ENCODE data around the gene SLC18B1. TPM values are rescaled to one million over a fixed set of nuclear protein-coding genes. Genes with fewer than 3 reads are reported as not detected.
"Not testable (repeated sequence)": the region's sequence is repeated elsewhere in the genome, so short reads cannot be mapped to it uniquely, and the experiment has no call there.

The SLC18B1 gene
- total RNA-seq, 1 experiment from 2014 or later: 19.5 TPM

DNA sequence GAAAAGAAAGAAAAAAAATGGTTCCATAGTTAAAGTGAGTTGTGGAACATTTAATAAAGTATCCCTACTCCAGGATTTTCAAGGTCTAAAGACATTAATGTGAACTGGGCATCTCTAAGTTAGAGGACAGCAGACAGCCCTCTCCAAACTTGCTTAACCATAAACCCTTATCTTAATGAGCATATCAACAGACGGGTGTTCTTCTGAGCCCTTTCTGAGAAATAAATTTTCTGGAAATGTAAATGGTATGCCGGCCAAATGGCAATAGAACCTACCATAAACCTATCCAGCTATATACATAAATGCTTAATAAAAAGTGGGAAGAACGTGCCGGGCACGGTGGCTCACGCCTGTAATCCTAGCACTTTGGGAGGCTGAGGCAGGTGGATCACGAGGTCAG is 12.5 kb downstream of the SLC18B1 start:
- no peak for DNase-seq (ENCODE audit: unreplicated experiment)
- intact Hi-C loops (cut with micrococcal nuclease): no loop called here
- no peaks in the 10 kb centered on the region for H3K4me1 Mint-ChIP-seq (ENCODE audit: insufficient read depth, unreplicated experiment)
- TF ChIP-seq, protein P1, sequence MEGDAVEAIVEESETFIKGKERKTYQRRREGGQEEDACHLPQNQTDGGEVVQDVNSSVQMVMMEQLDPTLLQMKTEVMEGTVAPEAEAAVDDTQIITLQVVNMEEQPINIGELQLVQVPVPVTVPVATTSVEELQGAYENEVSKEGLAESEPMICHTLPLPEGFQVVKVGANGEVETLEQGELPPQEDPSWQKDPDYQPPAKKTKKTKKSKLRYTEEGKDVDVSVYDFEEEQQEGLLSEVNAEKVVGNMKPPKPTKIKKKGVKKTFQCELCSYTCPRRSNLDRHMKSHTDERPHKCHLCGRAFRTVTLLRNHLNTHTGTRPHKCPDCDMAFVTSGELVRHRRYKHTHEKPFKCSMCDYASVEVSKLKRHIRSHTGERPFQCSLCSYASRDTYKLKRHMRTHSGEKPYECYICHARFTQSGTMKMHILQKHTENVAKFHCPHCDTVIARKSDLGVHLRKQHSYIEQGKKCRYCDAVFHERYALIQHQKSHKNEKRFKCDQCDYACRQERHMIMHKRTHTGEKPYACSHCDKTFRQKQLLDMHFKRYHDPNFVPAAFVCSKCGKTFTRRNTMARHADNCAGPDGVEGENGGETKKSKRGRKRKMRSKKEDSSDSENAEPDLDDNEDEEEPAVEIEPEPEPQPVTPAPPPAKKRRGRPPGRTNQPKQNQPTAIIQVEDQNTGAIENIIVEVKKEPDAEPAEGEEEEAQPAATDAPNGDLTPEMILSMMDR (IDR thresholded peaks at IDR 0.05; ENCODE audit: unreplicated experiment): no peak
- CTCF ChIA-PET: interaction anchor here (0.7 kb wide), 1 partner anchor 1126 kb away, joined by 3 read pairs; no protein-coding TSS in a partner anchor
- H3K4me3 Mint-ChIP-seq (ENCODE audit: unreplicated experiment): no peak overlapping the region
- BruUV-seq (replicated peaks): no TSS peak
- no peaks in the 10 kb centered on the region for H3K9me3 Mint-ChIP-seq (ENCODE audit: unreplicated experiment)
- peaks cover 74% of the 10 kb centered on the region for H3K36me3 Mint-ChIP-seq (ENCODE audit: insufficient read depth, unreplicated experiment)
- H3K27ac Mint-ChIP-seq (ENCODE audit: low read depth, unreplicated experiment): no peak overlapping the region
- no peaks in the 10 kb centered on the region for H3K27me3 Mint-ChIP-seq (ENCODE audit: insufficient read depth, unreplicated experiment)
- POLR2A ChIA-PET: interaction anchor here (0.7 kb wide), 1 partner anchor 1109 kb away, joined by 3 read pairs; no protein-coding TSS in a partner anchor

DNA sequence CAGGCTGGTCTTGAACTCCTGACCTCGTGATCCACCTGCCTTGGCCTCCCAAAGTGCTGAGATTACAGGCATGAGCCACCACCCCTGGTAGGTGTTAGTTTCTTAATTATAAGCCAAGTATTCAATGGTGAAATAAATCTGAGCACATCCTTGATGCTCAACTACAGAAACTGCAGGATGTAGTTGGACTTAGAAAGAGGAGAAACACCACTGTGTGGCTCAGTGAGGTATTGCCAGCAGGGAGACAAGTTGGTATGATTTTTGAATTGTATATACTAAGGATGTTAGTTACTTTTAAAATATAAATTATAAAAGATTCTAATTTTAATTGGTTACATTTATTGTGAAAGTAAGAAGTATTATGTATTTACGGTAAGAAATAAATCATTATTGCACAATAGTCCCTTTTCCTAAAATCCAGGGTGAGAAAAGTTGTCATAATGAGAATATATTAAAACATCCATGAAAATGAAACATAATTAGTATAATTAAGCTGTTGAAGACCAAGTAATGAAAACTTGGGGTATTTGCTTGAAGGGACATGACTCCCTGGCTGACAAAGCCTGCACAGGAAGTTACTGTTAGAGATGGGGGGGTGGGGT is 17.6 kb downstream of the SLC18B1 start:
- no peaks in the 10 kb centered on the region for H3K9me3 Mint-ChIP-seq (ENCODE audit: unreplicated experiment)
- no peaks in the 10 kb centered on the region for H3K27me3 Mint-ChIP-seq (ENCODE audit: insufficient read depth, unreplicated experiment)
- ChIA-PET CTCF (interaction anchor here (0.7 to 2.6 kb wide), 14 partner anchors 8 to 851 kb away, joined by 3 to 9 read pairs (median 5); partner anchors contain the start of gene SLC18B1), POLR2A (interaction anchor here (1.1 kb wide), 1 partner anchor 25 kb away, joined by 3 read pairs; no protein-coding TSS in a partner anchor)
- no peak overlapping the region for H3K4me3 Mint-ChIP-seq (ENCODE audit: unreplicated experiment)
- TF ChIP-seq, protein P1 (IDR thresholded peaks at IDR 0.05; ENCODE audit: unreplicated experiment): peak; percentile 32
- H3K36me3 Mint-ChIP-seq (ENCODE audit: insufficient read depth, unreplicated experiment): peaks cover 71% of the 10 kb centered on the region
- intact Hi-C loops (cut with micrococcal nuclease): loop anchor here (2.0 to 5.0 kb wide), 2 partner anchors 112 to 249 kb away; no protein-coding TSS in a partner anchor
- H3K4me1 Mint-ChIP-seq (ENCODE audit: insufficient read depth, unreplicated experiment): no peaks in the 10 kb centered on the region
- BruUV-seq (replicated peaks): no TSS peak
- no peak overlapping the region for H3K27ac Mint-ChIP-seq (ENCODE audit: low read depth, unreplicated experiment)
- DNase-seq (ENCODE audit: unreplicated experiment): peak; percentile 21

DNA sequence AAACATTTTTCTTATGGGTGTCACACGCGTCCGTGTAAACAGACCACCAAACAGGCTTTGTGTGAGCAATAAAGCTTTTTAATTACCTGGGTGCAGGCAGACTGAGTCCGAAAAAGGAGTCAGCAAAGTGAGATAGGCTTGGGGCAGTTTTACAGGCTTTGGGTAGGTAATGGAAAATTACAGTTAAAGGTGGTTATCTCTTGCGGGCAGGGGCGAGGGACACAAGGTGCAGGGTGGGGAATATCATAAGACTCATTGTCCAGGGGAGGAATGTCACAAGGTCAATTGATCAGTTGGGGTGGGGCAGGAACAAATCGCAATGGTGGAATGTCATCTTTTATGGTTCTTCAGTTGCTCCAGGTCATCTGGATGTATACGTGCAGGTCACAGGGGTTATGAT is 20.6 kb downstream of the SLC18B1 start:
- H3K4me3 Mint-ChIP-seq (ENCODE audit: unreplicated experiment): not testable (repeated sequence)

DNA sequence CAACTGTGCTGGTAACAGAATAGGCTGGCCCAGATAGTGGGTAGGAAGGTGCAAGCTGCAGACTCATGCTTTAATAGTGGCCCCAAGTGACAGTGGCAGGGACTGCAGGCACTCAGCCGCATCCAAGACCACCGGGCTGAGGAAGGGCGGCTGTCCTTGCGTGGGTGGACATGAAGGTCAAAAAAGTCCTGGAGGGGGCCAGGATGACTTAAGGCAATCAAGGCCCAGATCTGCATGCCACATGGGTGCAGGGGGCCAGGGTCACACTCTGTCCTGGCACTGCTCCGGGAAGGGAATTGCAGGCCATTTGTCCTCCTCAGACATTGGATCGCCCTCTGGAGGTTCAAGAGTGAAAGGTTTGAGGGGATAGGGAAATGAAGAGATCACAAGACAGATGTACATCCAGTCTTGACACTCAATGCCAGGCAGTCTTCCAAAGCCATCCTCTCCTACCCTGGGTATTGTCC is 30.4 kb downstream of the SLC18B1 start:
- peaks cover 21% of the 10 kb centered on the region for H3K4me1 Mint-ChIP-seq (ENCODE audit: insufficient read depth, unreplicated experiment)
- intact Hi-C loops (cut with micrococcal nuclease): loop anchor here (1.0 kb wide), 3 partner anchors 53 to 238 kb away; no protein-coding TSS in a partner anchor

More for the DNA sequence above, 20.6 kb downstream of the SLC18B1 start:
- H3K27me3 Mint-ChIP-seq (ENCODE audit: insufficient read depth, unreplicated experiment); H3K27ac Mint-ChIP-seq (ENCODE audit: low read depth, unreplicated experiment); H3K4me1 Mint-ChIP-seq (ENCODE audit: insufficient read depth, unreplicated experiment); POLR2A ChIA-PET; H3K9me3 Mint-ChIP-seq (ENCODE audit: unreplicated experiment); DNase-seq (ENCODE audit: unreplicated experiment); BruUV-seq (replicated peaks); intact Hi-C loops (cut with micrococcal nuclease): not testable (repeated sequence)
- H3K36me3 Mint-ChIP-seq (ENCODE audit: insufficient read depth, unreplicated experiment): peaks cover 71% of the 10 kb centered on the region
- CTCF ChIA-PET: interaction anchor here (0.7 to 1.0 kb wide), 3 partner anchors 103 to 193 kb away, joined by 3 read pairs; no protein-coding TSS in a partner anchor

More for the DNA sequence above, 30.4 kb downstream of the SLC18B1 start:
- Mint-ChIP-seq H3K27me3 (ENCODE audit: insufficient read depth, unreplicated experiment) (no peaks in the 10 kb centered on the region), H3K27ac (ENCODE audit: low read depth, unreplicated experiment) (no peak overlapping the region), H3K4me3 (ENCODE audit: unreplicated experiment) (no peak overlapping the region), H3K9me3 (ENCODE audit: unreplicated experiment) (no peaks in the 10 kb centered on the region), H3K36me3 (ENCODE audit: insufficient read depth, unreplicated experiment) (peaks cover 42% of the 10 kb centered on the region)
- BruUV-seq (replicated peaks): no TSS peak
- TF ChIP-seq, protein P1 (IDR thresholded peaks at IDR 0.05; ENCODE audit: unreplicated experiment): peak; percentile 45
- CTCF ChIA-PET: interaction anchor here (0.8 to 10.5 kb wide), 7 partner anchors 8 to 100 kb away, joined by 3 to 103 read pairs (median 5); no protein-coding TSS in a partner anchor
- peak; percentile 67 for DNase-seq (ENCODE audit: unreplicated experiment)
- POLR2A ChIA-PET: no interaction called here
